K562 (cell line): ENCODE results near the gene KCNG4. TPM values are rescaled to one million over a fixed set of nuclear protein-coding genes. Genes with fewer than 3 reads are reported as not detected.

Experiments
- CAMTA2 ChIP-seq: fragments of 250-450 bp; sonication (Bioruptor Pico); conservative IDR thresholded peaks from 2 replicates; pipeline ENCODE4 v1.5.1; 2022
- polyA plus RNA-seq, 8 experiments: library from polyadenylated mRNA; depleted of rRNA in 4 of 8; stranded (reverse) in 5 of 8; unstranded in 3 of 8; fragments of >200 nt; fragmentation: Nextera tagmentation in 2 of 8; fragmentation: Illumina TruSeq in 1 of 8; extraction: Ambion mirVana in 2 of 8; extraction: Trizol in 1 of 8; gene quantifications; 2 replicates each; pipeline versions ENCODE4 v1.2.1 to v1.2.3, GENCODE V29; 2011 to 2014; ENCODE audit warnings: inconsistent platforms in 1 of 8, missing spikeins in 1 of 8
- total RNA-seq, 7 experiments: library from RNA; depleted of rRNA in 6 of 7; stranded (reverse); fragments of >200 nt in 6 of 7; fragmentation: Illumina TruSeq in 2 of 7; extraction: Trizol in 2 of 7; gene quantifications; 2 replicates each; pipeline versions ENCODE4 v1.2.1 to v1.2.3, GENCODE V29; 2011 to 2021; ENCODE audit warnings: low replicate concordance in 1 of 7
- TF ChIP-seq, protein P1 (sequence below): sonication (generic); formaldehyde crosslinking; IDR thresholded peaks from 2 replicates; pipeline ENCODE4 v1.8.0; 2022; ENCODE audit warnings: mild to moderate bottlenecking, missing genetic modification reagents
- TF ChIP-seq, protein P2 (sequence below): fragments of 450-650 bp; IDR thresholded peaks from 2 replicates; pipeline ENCODE4 v1.6.1; 2017; ENCODE audit warnings: antibody characterized with exemption
- TF ChIP-seq, protein P3 (sequence below): sonication (generic); formaldehyde crosslinking; IDR thresholded peaks from 2 replicates; pipeline ENCODE4 v1.8.1; 2022; ENCODE audit warnings: missing genetic modification reagents
- TF ChIP-seq, protein P4 (sequence below), 2 experiments: fragments of 200-800 bp in 1 of 2; sonication (Bioruptor generic) in 1 of 2; sonication (generic) in 1 of 2; formaldehyde crosslinking in 1 of 2; IDR thresholded peaks in 1 of 2; conservative IDR thresholded peaks in 1 of 2; 2 replicates each; pipeline versions ENCODE4 v1.5.0 to v1.6.1; 2016 to 2020; ENCODE audit warnings: missing compliant biosample characterization in 1 of 2, missing genetic modification characterization in 1 of 2, missing genetic modification reagents in 1 of 2

The KCNG4 gene
- total and polyA plus RNA-seq, 9 of the 15 experiments (the other 6 are each of a cell fraction or from before 2014, with no cell fraction given), result not detected

DNA sequence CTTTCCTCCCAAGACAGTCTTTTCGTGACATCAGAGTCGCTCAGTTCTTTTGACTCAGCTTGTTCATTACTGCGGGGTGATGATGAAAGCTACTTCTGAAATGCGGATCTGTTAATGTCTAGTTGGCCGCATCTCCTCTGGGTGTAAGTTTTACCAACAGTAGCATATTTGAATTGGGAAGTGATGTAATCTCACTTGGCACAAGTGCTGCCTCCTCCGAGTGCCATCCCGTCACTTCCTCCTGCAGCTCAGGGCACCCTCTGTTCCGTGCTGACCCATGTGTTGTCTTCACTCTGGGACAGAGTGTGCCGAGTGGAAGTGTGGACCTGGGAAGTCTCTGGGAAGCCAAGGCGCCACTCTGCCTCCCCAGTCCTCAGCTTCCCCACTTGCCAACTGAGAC is 40.0 kb downstream of the KCNG4 start (continued):
- TF ChIP-seq, protein P1, sequence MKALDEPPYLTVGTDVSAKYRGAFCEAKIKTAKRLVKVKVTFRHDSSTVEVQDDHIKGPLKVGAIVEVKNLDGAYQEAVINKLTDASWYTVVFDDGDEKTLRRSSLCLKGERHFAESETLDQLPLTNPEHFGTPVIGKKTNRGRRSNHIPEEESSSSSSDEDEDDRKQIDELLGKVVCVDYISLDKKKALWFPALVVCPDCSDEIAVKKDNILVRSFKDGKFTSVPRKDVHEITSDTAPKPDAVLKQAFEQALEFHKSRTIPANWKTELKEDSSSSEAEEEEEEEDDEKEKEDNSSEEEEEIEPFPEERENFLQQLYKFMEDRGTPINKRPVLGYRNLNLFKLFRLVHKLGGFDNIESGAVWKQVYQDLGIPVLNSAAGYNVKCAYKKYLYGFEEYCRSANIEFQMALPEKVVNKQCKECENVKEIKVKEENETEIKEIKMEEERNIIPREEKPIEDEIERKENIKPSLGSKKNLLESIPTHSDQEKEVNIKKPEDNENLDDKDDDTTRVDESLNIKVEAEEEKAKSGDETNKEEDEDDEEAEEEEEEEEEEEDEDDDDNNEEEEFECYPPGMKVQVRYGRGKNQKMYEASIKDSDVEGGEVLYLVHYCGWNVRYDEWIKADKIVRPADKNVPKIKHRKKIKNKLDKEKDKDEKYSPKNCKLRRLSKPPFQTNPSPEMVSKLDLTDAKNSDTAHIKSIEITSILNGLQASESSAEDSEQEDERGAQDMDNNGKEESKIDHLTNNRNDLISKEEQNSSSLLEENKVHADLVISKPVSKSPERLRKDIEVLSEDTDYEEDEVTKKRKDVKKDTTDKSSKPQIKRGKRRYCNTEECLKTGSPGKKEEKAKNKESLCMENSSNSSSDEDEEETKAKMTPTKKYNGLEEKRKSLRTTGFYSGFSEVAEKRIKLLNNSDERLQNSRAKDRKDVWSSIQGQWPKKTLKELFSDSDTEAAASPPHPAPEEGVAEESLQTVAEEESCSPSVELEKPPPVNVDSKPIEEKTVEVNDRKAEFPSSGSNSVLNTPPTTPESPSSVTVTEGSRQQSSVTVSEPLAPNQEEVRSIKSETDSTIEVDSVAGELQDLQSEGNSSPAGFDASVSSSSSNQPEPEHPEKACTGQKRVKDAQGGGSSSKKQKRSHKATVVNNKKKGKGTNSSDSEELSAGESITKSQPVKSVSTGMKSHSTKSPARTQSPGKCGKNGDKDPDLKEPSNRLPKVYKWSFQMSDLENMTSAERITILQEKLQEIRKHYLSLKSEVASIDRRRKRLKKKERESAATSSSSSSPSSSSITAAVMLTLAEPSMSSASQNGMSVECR, result no peak
- TF ChIP-seq, protein P2, sequence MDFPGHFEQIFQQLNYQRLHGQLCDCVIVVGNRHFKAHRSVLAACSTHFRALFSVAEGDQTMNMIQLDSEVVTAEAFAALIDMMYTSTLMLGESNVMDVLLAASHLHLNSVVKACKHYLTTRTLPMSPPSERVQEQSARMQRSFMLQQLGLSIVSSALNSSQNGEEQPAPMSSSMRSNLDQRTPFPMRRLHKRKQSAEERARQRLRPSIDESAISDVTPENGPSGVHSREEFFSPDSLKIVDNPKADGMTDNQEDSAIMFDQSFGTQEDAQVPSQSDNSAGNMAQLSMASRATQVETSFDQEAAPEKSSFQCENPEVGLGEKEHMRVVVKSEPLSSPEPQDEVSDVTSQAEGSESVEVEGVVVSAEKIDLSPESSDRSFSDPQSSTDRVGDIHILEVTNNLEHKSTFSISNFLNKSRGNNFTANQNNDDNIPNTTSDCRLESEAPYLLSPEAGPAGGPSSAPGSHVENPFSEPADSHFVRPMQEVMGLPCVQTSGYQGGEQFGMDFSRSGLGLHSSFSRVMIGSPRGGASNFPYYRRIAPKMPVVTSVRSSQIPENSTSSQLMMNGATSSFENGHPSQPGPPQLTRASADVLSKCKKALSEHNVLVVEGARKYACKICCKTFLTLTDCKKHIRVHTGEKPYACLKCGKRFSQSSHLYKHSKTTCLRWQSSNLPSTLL, result no peak
- TF ChIP-seq, protein P3, sequence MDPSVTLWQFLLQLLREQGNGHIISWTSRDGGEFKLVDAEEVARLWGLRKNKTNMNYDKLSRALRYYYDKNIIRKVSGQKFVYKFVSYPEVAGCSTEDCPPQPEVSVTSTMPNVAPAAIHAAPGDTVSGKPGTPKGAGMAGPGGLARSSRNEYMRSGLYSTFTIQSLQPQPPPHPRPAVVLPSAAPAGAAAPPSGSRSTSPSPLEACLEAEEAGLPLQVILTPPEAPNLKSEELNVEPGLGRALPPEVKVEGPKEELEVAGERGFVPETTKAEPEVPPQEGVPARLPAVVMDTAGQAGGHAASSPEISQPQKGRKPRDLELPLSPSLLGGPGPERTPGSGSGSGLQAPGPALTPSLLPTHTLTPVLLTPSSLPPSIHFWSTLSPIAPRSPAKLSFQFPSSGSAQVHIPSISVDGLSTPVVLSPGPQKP, result no peak
- no peak for TF ChIP-seq CAMTA2 (CRISPR knock-in tag)
- TF ChIP-seq, protein P4, sequence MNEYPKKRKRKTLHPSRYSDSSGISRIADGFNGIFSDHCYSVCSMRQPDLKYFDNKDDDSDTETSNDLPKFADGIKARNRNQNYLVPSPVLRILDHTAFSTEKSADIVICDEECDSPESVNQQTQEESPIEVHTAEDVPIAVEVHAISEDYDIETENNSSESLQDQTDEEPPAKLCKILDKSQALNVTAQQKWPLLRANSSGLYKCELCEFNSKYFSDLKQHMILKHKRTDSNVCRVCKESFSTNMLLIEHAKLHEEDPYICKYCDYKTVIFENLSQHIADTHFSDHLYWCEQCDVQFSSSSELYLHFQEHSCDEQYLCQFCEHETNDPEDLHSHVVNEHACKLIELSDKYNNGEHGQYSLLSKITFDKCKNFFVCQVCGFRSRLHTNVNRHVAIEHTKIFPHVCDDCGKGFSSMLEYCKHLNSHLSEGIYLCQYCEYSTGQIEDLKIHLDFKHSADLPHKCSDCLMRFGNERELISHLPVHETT (CRISPR knock-in tag; conservative IDR thresholded peaks at IDR 0.05 in 1 of 2, IDR thresholded peaks at IDR 0.05 in 1 of 2), result no peak
